ENCODE results near the gene SGCB.

SGCB gene

DNA sequence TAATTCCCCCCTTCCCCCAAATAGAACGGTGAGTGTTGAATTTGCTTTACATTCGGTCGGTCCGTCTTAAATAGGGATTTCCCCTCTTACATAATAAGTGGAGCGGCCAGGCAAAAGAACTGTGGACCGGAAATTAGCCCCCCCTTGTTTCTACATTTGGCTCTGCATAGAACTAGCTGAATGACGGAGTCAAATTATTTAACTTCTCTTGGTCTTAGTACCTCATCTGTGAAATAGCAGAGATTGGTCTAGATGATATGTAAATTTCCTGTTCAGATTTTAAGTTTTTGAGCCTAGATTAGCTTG is 14.3 kb upstream of the SGCB start:
- Histone ChIP-seq H3K27me3 (ENCODE audit: control insufficient read depth, low read length) (peaks cover 9% of the 10 kb centered on the region), H3K4me3 (ENCODE audit: low read length) (peak overlapping the region; percentile 82), H3K4me2 (ENCODE audit: low read length) (peak overlapping the region; percentile 76), H3K36me3 (ENCODE audit: control insufficient read depth, low read length) (no peaks in the 10 kb centered on the region), H3K9me2 (replicated peaks; ENCODE audit: control insufficient read depth, low read length) (no peaks in the 10 kb centered on the region), H3K27ac (ENCODE audit: low read depth, low read length) (peak overlapping the region; percentile 20), H3K79me2 (ENCODE audit: control insufficient read depth, low read length) (no peaks in the 10 kb centered on the region), H3K9me3 (ENCODE audit: control insufficient read depth, insufficient read depth, low read length) (no peaks in the 10 kb centered on the region), H4K20me1 (ENCODE audit: control insufficient read depth, insufficient read depth, low read depth, low read length) (no peaks in the 10 kb centered on the region), H3K4me1 (ENCODE audit: control insufficient read depth, low read length) (peaks cover 33% of the 10 kb centered on the region), H3F3A (ENCODE audit: control insufficient read depth, insufficient read depth) (peaks cover 15% of the 10 kb centered on the region)
- TF ChIP-seq, protein P1, sequence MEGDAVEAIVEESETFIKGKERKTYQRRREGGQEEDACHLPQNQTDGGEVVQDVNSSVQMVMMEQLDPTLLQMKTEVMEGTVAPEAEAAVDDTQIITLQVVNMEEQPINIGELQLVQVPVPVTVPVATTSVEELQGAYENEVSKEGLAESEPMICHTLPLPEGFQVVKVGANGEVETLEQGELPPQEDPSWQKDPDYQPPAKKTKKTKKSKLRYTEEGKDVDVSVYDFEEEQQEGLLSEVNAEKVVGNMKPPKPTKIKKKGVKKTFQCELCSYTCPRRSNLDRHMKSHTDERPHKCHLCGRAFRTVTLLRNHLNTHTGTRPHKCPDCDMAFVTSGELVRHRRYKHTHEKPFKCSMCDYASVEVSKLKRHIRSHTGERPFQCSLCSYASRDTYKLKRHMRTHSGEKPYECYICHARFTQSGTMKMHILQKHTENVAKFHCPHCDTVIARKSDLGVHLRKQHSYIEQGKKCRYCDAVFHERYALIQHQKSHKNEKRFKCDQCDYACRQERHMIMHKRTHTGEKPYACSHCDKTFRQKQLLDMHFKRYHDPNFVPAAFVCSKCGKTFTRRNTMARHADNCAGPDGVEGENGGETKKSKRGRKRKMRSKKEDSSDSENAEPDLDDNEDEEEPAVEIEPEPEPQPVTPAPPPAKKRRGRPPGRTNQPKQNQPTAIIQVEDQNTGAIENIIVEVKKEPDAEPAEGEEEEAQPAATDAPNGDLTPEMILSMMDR (IDR thresholded peaks at IDR 0.05; ENCODE audit: low read depth, low read length, poor library complexity, severe bottlenecking): no peak
- no peak for TF ChIP-seq EZH2phosphoT487 (IDR thresholded peaks at IDR 0.05; ENCODE audit: borderline replicate concordance, low read length)

DNA sequence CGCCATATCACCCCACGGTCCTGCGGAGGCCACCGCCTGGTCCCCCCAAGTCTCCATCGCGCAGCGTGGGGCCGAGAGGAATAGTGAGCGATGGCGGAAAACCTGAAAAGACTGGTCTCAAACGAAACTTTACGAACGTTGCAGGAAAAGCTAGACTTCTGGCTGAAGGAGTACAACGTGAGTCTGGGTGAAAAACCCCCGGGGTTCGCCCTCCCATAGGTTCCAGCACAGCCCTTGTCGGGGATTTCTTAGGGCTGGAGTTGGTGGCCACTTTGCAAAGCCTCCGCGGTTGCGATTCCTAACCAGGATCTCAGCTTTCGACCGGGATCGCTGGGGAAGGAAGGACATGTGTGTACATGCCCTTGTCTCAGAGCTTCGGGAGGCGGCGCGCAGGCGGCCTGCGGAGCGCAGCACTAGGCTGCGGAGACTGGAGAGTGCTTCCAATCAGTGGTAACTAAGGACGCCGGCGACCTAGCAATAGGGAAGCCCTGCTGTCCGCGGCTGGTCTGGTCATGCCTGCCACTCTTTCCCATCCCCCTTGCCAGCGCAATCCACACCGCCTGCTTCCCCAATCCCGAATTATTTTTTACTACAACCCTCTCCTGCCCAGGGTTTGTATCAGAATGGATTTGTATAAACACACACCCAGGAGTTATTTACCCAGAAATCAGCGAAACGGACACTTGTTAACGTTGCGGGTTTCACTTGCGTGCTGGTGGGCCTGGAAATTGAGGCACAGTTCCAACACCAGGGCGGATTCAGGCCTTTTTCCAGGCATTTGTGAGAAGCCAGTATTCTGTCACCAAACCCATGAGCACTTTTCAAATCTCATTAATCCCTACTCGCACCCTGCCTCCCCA is 13.7 kb upstream of the SGCB start:
- Histone ChIP-seq H3K4me3 (ENCODE audit: low read length) (peak overlapping the region; percentile 82), H3K9me2 (replicated peaks; ENCODE audit: control insufficient read depth, low read length) (no peaks in the 10 kb centered on the region), H3K4me1 (ENCODE audit: control insufficient read depth, low read length) (peaks cover 33% of the 10 kb centered on the region), H3K27ac (ENCODE audit: low read depth, low read length) (peak overlapping the region; percentile 20), H3K36me3 (ENCODE audit: control insufficient read depth, low read length) (no peaks in the 10 kb centered on the region), H3K79me2 (ENCODE audit: control insufficient read depth, low read length) (no peaks in the 10 kb centered on the region), H4K20me1 (ENCODE audit: control insufficient read depth, insufficient read depth, low read depth, low read length) (no peaks in the 10 kb centered on the region), H3K9me3 (ENCODE audit: control insufficient read depth, insufficient read depth, low read length) (no peaks in the 10 kb centered on the region), H3K27me3 (ENCODE audit: control insufficient read depth, low read length) (peaks cover 9% of the 10 kb centered on the region), H3K4me2 (ENCODE audit: low read length) (peak overlapping the region; percentile 76), H3F3A (ENCODE audit: control insufficient read depth, insufficient read depth) (peaks cover 15% of the 10 kb centered on the region)
- TF ChIP-seq, protein P1 (IDR thresholded peaks at IDR 0.05; ENCODE audit: low read depth, low read length, poor library complexity, severe bottlenecking): no peak

GRCh38 chr4:52051213-52051614 is 13.1 kb upstream of the SGCB start, which contains the start of gene SPATA18:
Gene SPATA18, plus strand, starts transcription at chr4:52051304. Its CDS starts 401 bp downstream, at chr4:52051705.
- peaks cover 33% of the 10 kb centered on the region for H3K4me1 ChIP-seq (ENCODE audit: control insufficient read depth, low read length)
- H4K20me1 ChIP-seq (ENCODE audit: control insufficient read depth, insufficient read depth, low read depth, low read length): no peaks in the 10 kb centered on the region
- H3K4me2 ChIP-seq (ENCODE audit: low read length): peak within 1 kb of the TSS; percentile 76
- H3K27ac ChIP-seq (ENCODE audit: low read depth, low read length): peak within 1 kb of the TSS; percentile 20
- H3K36me3 ChIP-seq (ENCODE audit: control insufficient read depth, low read length): no peaks in the 10 kb centered on the region
- H3K4me3 ChIP-seq (ENCODE audit: low read length): peak within 1 kb of the TSS; percentile 82
- peaks cover 9% of the 10 kb centered on the region for H3K27me3 ChIP-seq (ENCODE audit: control insufficient read depth, low read length)
- H3K79me2 ChIP-seq (ENCODE audit: control insufficient read depth, low read length): no peaks in the 10 kb centered on the region
- H3F3A ChIP-seq (ENCODE audit: control insufficient read depth, insufficient read depth): peaks cover 15% of the 10 kb centered on the region
- TF ChIP-seq EZH2phosphoT487 (IDR thresholded peaks at IDR 0.05; ENCODE audit: borderline replicate concordance, low read length): no peak
- TF ChIP-seq, protein P1 (IDR thresholded peaks at IDR 0.05; ENCODE audit: low read depth, low read length, poor library complexity, severe bottlenecking): no peak
- no peaks in the 10 kb centered on the region for H3K9me3 ChIP-seq (ENCODE audit: control insufficient read depth, insufficient read depth, low read length)
- H3K9me2 ChIP-seq (replicated peaks; ENCODE audit: control insufficient read depth, low read length): no peaks in the 10 kb centered on the region

Data from DOHH2 (cell line).